ENCODE data around the gene SGF29.
"Not testable (repeated sequence)": the region's sequence is repeated elsewhere in the genome, so short reads cannot be mapped to it uniquely, and the experiment has no call there.

Gene SGF29

GRCh38 chr16:28563218-28563617 is 9.5 kb downstream of the SGF29 start:
- DNase-seq (ENCODE audit: extremely low read depth in 1 of 2, low read depth in 1 of 2), result no peak

DNA sequence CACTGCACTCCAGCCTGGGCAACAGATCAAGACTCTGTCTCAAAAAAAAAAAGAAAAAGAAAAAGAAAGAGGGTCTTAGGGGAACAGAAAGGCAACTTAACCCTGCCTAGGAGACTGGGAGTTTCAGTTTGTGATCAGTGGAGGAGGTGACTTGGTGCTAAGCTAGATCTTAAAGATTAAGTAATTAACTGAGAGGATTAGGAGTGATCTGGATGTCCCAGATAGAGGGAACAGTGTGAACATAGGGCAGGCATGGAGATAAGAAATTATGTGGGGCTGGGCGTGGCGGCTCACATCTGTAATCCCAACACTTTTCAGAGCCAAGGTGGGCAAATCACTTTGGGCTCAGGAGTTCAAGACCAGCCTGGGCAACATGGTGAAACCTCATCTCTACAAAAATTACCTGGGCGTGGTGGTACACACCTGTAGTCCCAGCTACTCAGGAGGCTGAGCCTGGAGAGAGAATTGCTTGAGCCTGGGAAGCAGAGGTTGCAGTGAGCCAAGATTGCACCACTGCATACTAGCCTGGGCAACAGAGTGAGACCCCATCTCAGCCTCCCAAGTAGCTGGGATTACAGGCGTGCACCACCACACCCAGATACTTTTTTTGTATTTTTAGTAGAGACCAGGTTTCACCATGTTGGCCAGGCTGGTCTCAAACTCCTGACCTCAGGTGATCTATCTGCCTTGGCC is 12.7 kb downstream of the SGF29 start:
- not testable (repeated sequence) for DNase-seq (ENCODE audit: extremely low read depth in 1 of 2, low read depth in 1 of 2)

DNA sequence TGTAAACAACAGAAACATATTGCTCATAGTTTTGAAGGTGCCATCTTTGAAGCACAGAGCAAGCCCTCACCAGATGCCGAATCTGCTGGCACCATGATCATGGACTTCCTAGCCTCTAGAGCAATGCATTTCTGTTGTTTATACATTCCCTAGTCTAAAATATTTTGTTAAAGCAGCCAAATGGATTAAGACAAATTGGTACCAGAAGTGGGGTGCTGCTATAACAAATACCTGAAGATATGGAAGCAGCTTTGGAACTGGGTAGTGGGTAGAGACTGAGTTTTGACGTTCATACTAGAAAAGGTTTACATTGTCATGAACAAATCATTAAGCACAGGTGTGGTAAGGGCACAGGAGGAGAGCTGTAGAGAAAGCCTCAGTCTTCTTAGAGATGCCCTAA is 13.6 kb downstream of the SGF29 start:
- DNase-seq (ENCODE audit: extremely low read depth in 1 of 2, low read depth in 1 of 2), result no peak

DNA sequence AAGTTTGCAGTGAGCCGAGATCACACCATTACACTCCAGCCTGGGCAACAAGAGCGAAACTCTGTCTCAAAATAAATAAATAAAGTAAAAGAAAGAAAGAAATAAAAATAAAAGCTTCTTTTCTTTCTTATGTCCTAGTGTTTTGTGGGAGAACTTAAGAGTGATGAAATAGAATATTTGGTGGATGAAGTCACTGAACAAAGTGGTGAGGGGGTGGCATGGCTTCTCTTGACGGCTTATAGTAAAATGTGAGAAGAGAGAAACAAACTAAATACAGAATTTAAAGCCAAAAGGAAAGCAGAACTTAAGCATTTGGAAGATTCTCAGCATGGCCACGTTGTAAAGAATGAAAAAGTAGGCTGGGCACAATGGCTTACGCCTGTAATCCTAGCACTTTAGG is 15.3 kb downstream of the SGF29 start:
- DNase-seq (ENCODE audit: extremely low read depth in 1 of 2, low read depth in 1 of 2), result no peak

DNA sequence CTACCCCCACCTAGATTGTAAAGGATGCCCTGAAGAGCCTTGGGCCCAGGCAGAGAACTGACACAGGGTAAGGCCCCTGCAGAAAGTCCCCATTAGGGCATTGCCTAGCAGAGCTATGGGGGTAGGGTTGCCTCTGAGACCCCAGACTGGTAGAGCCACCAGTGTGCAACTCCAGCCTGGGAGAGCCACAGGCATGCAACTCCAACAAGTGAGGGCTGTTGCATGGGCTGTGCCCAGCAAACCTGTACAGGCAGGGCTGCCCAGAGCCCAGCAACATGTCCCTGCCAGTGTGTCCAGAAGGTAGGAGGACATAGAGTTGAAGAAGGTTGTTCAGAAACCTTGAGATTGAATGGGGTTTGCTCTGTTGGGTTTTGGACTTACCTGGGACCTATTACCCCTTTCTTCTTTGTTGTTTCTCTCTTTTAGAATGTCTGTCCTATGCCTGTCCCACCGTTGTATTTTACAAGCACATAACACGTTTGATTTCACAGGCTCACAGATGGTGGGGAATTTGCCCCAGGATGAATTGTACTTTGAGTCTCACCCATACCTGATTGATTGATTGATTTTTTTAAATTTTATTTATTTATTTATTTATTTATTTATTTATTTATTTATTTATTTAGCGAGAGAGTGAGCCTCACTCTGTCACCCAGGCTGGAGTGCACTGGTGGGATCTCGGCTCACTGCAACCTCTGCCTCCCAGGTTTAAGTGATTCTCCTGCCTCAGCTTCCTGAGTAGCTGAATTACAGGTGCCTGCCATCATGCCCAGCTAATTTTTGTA is 16.4 kb downstream of the SGF29 start:
- DNase-seq (ENCODE audit: extremely low read depth in 1 of 2, low read depth in 1 of 2), result no peak

DNA sequence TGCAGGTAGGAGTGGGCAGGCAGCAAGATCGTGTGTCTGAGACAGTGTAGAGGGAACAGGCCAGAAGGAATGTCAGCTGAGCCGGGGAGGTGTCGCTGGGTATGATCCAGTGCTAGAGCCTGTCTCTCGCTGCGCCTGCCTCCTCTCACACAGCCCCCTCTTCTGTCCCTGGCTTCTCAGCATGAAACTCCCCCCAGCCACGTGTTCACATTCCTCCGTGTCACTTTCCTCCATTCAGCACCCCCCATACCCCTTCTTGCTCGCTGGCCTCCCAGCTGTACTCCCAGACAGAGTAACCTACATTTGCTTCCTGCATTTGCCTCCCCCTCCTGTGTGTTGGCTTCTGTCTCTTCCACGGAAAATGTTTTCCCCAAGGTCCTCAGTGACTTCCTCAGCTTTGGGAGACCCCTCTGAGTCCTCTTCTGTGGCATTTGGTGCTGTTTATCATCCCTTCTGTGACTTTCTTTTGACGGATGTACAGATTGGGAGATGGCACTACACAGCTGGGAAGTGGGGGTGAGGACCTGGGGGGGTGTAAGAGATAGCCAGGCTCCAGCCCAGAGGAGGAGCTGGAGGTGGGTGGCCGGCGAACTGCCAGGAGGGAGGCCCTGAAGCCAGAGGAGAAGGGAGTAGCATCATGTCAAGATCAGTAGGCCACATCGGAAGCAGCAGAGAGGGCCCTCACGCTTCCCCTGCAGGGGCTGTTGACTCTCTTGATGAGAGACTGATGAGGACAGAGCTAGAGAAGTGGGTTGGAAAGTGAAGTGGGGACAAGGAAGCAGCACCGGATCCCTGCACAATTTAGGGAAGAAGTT is 19.2 kb downstream of the SGF29 start:
- no peak for DNase-seq (ENCODE audit: extremely low read depth in 1 of 2, low read depth in 1 of 2)

GRCh38 chr16:28573738-28574718 is 20.3 kb downstream of the SGF29 start:
- no peak for DNase-seq (ENCODE audit: extremely low read depth in 1 of 2, low read depth in 1 of 2)

GRCh38 chr16:28574925-28575324 is 21.2 kb downstream of the SGF29 start:
- no peak for DNase-seq (ENCODE audit: extremely low read depth in 1 of 2, low read depth in 1 of 2)

GRCh38 chr16:28575446-28576109 is 21.9 kb downstream of the SGF29 start:
- DNase-seq (ENCODE audit: extremely low read depth in 1 of 2, low read depth in 1 of 2), result no peak

- DNase-seq (ENCODE audit: extremely low read depth in 1 of 2, low read depth in 1 of 2), result no peak
These were observed 27.1 kb downstream of the SGF29 start for GRCh38 chr16:28580726-28581315.

DNA sequence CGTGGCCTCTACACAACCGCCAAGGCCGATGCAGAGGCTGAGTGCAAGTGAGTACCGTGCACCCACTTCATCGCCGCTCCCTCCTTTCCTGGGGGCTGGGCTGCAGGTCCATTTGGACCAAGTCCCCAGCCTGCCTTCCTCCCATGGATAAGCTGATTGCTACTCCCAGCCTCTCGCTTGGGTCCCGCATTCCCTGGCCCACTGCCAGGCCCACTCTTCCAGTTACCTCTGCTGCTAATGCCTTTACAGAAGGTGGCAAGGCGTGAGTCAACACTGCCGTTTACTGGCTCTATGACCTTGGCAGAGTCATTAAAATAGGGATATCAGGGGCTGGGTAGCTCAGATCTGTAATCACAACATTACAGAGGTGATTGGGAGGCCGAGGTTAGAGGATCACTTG is 32.0 kb downstream of the SGF29 start:
- DNase-seq (ENCODE audit: extremely low read depth in 1 of 2, low read depth in 1 of 2), result no peak

DNA sequence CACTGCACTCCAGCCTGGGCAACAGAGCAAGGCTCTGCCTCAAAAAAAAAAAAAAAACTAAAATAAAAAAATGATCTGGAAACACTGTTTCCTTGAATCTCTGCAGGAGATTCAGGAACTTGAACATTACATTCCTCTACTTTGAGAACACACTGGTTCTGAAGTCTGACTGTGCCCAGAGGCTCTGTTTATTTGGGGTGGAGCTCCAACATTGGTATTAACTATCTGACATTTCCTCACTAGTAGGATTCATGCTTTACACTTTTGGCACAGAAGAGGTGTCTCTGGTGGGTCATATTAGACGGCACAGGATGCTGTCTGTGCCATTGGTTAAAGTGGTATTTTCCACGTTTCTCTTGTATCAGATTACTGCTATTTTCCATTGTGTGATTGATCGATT is 32.7 kb downstream of the SGF29 start:
- no peak for DNase-seq (ENCODE audit: extremely low read depth in 1 of 2, low read depth in 1 of 2)

DNA sequence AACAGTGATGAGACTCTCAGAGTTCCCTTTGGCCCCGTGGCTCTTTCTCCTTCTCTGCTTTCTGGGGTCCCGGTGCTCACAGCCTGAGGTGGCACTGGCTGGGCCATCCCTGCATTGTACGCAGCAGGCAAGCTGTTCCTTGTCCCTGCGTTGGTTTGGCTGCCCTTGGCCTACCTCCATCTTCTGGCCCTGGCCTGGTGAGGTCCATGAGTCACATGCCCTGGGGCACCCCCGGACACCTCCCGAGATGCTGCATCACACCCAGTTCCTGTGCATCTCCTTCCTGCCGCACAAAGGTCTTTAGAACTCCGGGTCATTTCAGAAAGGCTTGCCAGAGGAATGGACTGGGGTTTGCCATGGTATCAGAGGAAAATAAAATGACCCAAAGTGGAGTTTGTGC is 33.7 kb downstream of the SGF29 start:
- no peak for DNase-seq (ENCODE audit: extremely low read depth in 1 of 2, low read depth in 1 of 2)

GRCh38 chr16:28589069-28589468 is 35.3 kb downstream of the SGF29 start:
- DNase-seq (ENCODE audit: extremely low read depth in 1 of 2, low read depth in 1 of 2), result no peak

- no peak for DNase-seq (ENCODE audit: extremely low read depth in 1 of 2, low read depth in 1 of 2)
These were observed 36.2 kb downstream of the SGF29 start for GRCh38 chr16:28589930-28590329.

DNA sequence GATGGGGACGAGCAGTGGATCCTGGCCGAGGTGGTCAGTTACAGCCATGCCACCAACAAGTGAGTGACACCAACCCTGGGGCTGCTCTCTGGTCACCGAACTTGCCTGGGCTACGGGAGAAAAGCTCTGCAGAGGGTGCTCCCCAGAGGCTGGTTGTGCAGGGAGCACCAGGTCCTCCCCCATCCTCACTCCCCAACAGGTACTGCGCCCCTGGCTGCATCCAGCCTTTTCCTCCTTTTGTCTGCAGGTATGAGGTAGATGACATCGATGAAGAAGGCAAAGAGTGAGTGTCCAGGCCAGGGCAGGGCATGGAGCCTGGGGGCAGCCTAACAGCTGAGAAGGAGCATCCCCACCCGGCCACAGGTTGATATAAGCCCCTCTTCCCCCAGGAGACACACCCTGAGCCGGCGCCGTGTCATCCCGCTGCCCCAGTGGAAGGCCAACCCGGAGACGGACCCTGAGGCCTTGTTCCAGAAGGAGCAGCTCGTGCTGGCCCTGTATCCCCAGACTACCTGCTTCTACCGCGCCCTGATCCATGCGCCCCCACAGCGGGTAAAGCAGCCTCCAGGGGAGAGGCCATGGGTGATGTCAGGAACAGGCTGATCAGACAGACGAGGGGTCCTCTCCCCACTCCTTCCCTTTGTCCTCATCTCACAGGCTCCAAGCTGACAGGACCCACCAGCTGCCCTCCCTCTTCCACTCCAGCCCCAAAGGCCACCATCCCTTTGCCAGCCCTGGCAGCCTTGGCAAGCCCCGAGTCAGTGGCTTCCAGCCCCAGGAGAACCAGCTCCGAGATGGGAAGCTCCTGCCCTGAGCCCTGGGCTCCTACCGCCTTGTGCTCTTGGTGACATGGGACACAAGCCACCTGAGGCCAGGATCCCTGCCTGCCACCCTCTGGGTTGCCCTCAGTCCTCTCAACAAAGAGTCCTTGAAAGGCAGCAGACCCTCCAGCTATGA is 36.9 kb downstream of the SGF29 start:
- DNase-seq (ENCODE audit: extremely low read depth in 1 of 2, low read depth in 1 of 2), result no peak

GRCh38 chr16:28591355-28591754 is 37.6 kb downstream of the SGF29 start:
- no peak for DNase-seq (ENCODE audit: extremely low read depth in 1 of 2, low read depth in 1 of 2)

GRCh38 chr16:28592511-28592910 is 38.8 kb downstream of the SGF29 start:
- no peak for DNase-seq (ENCODE audit: extremely low read depth in 1 of 2, low read depth in 1 of 2)

Measured in activated CD8-positive, alpha-beta memory T cell treated with anti-CD3 and anti-CD28 coated beads for 1 hour (primary cell).